SKM-1 (cell line): Measurements from ENCODE around the gene ZSWIM6.

Experiments used
- DNase-seq: peaks from one replicate; lab custom pipeline; 2025; ENCODE audit not compliant: unreplicated experiment; lab: John Stamatoyannopoulos, UW

Gene ZSWIM6

GRCh38 chr5:61526207-61526519, 194.1 kb downstream of the ZSWIM6 start:
- DNase-seq = no peak

- no peak for DNase-seq
Measured at GRCh38 chr5:61532983-61533382, 200.9 kb downstream of the ZSWIM6 start.

GRCh38 chr5:61534481-61535267, 202.6 kb downstream of the ZSWIM6 start:
- no peak for DNase-seq

- DNase-seq = no peak
Measured at GRCh38 chr5:61535828-61536227, 203.8 kb downstream of the ZSWIM6 start.

- no peak for DNase-seq
Measured at GRCh38 chr5:61536922-61537321, 204.9 kb downstream of the ZSWIM6 start.

GRCh38 chr5:61538722-61539501, 206.9 kb downstream of the ZSWIM6 start:
- no peak for DNase-seq

- no peak for DNase-seq
Measured at GRCh38 chr5:61549530-61549929, 217.5 kb downstream of the ZSWIM6 start.

- DNase-seq = no peak
Measured at GRCh38 chr5:61551637-61552313, 219.7 kb downstream of the ZSWIM6 start.

GRCh38 chr5:61559146-61559545, 227.1 kb downstream of the ZSWIM6 start:
- DNase-seq = no peak

- no peak for DNase-seq
Measured at GRCh38 chr5:61559722-61560121, 227.7 kb downstream of the ZSWIM6 start.

- no peak for DNase-seq
Measured at GRCh38 chr5:61563401-61563800, 231.3 kb downstream of the ZSWIM6 start.

- DNase-seq = no peak
Measured at GRCh38 chr5:61567337-61567736, 235.3 kb downstream of the ZSWIM6 start.

- DNase-seq = no peak
Measured at GRCh38 chr5:61569353-61569752, 237.3 kb downstream of the ZSWIM6 start.

GRCh38 chr5:61570767-61571166, 238.7 kb downstream of the ZSWIM6 start:
- DNase-seq = no peak

- DNase-seq = no peak
Measured at GRCh38 chr5:61572959-61573358, 240.9 kb downstream of the ZSWIM6 start.

- no peak for DNase-seq
Measured at GRCh38 chr5:61575103-61575502, 243.0 kb downstream of the ZSWIM6 start.

- no peak for DNase-seq
Measured at GRCh38 chr5:61575581-61575980, 243.5 kb downstream of the ZSWIM6 start.

GRCh38 chr5:61576556-61576955, 244.5 kb downstream of the ZSWIM6 start:
- no peak for DNase-seq

- no peak for DNase-seq
Measured at GRCh38 chr5:61578858-61579503, 246.9 kb downstream of the ZSWIM6 start.

GRCh38 chr5:61582205-61582820, 250.3 kb downstream of the ZSWIM6 start:
- no peak for DNase-seq

- no peak for DNase-seq
Measured at GRCh38 chr5:61582887-61583286, 250.8 kb downstream of the ZSWIM6 start.
